ENCODE measurements around the gene GTF2H2C. TPM values are rescaled to one million over a fixed set of nuclear protein-coding genes. Genes with fewer than 3 reads are reported as not detected.
"Not testable (repeated sequence)": the region's sequence is repeated elsewhere in the genome, so short reads cannot be mapped to it uniquely, and the experiment has no call there.

Gene GTF2H2C
- 58.8 TPM for total RNA-seq

GRCh38 chr5:69559908-69560330, at the start of gene GTF2H2C:
Gene GTF2H2C, plus strand, starts transcription at chr5:69560191. Its CDS starts 4,942 bp downstream, at chr5:69565133.
- DNase-seq, result not testable (repeated sequence)

- DNase-seq, result no peak
These were observed 49.3 kb upstream of the GTF2H2C start for GRCh38 chr5:69510694-69511093.

GRCh38 chr5:69512740-69513260, 47.2 kb upstream of the GTF2H2C start:
- no peak for DNase-seq

GRCh38 chr5:69515570-69515969, 44.4 kb upstream of the GTF2H2C start:
- not testable (repeated sequence) for DNase-seq

GRCh38 chr5:69516769-69517168, 43.2 kb upstream of the GTF2H2C start:
- no peak for DNase-seq

GRCh38 chr5:69517763-69518212, 42.2 kb upstream of the GTF2H2C start:
- no peak for DNase-seq

- no peak for DNase-seq
These were observed 40.7 kb upstream of the GTF2H2C start for GRCh38 chr5:69519285-69519684.

GRCh38 chr5:69522035-69522434, 38.0 kb upstream of the GTF2H2C start:
- DNase-seq, result no peak

GRCh38 chr5:69525490-69525889, 34.5 kb upstream of the GTF2H2C start:
- no peak for DNase-seq

GRCh38 chr5:69526660-69527059, 33.3 kb upstream of the GTF2H2C start:
- no peak for DNase-seq

GRCh38 chr5:69527128-69527770, 32.7 kb upstream of the GTF2H2C start:
- no peak for DNase-seq

- DNase-seq, result no peak
These were observed 32.0 kb upstream of the GTF2H2C start for GRCh38 chr5:69528035-69528434.

GRCh38 chr5:69528609-69529008, 31.4 kb upstream of the GTF2H2C start:
- DNase-seq, result no peak

- no peak for DNase-seq
These were observed 29.2 kb upstream of the GTF2H2C start for GRCh38 chr5:69530561-69531405.

GRCh38 chr5:69531406-69531801, 28.6 kb upstream of the GTF2H2C start:
- DNase-seq, result no peak

- DNase-seq, result not testable (repeated sequence)
These were observed 22.1 kb upstream of the GTF2H2C start for GRCh38 chr5:69537911-69538310.

GRCh38 chr5:69538735-69539134, 21.3 kb upstream of the GTF2H2C start:
- DNase-seq, result not testable (repeated sequence)

- not testable (repeated sequence) for DNase-seq
These were observed 18.6 kb upstream of the GTF2H2C start for GRCh38 chr5:69541347-69541746.

- DNase-seq, result not testable (repeated sequence)
These were observed 17.0 kb upstream of the GTF2H2C start for GRCh38 chr5:69542838-69543618.

- not testable (repeated sequence) for DNase-seq
These were observed 15.4 kb upstream of the GTF2H2C start for GRCh38 chr5:69544602-69545001.

GRCh38 chr5:69560587-69561431, 818 bp downstream of the GTF2H2C start:
- not testable (repeated sequence) for DNase-seq

All from occipital lobe (tissue), 2 donors.